Measurements from ENCODE around the gene TNK1. TPM values are rescaled to one million over a fixed set of nuclear protein-coding genes. Genes with fewer than 3 reads are reported as not detected.
"Not testable (repeated sequence)": the region's sequence is repeated elsewhere in the genome, so short reads cannot be mapped to it uniquely, and the experiment has no call there.

TNK1 gene
- total RNA-seq, 4 donors from 2014 or later: 19.8 to 54.4 (median 44.4) TPM

DNA sequence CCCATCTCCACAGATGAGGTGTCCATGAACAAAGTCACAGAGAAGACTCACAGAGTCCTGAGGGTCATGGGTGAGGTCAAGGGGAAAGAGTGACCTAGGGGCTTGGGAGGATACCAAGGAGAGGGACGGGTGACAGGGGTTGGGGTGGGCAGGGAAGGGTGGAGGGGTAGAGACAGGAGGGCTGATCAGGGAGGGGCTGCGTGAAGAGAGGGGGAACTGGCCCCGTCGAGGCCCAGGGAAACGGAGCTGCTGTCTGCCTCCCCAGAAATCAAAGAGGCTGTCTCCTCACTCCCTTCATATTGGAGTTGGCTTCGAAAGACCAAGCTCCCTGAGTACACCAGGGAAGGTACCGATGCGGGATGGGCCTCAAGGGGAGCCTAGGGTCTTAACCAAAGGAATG is 25.3 kb upstream of the TNK1 start:
- Histone ChIP-seq H3K4me3 (no peak overlapping the region), H3K36me3 (no peaks in the 10 kb centered on the region), H3K27ac (peak overlapping the region in 1 of 4 donors; percentile 46), H3K27me3 (no peaks in the 10 kb centered on the region), H3K9me3 (no peaks in the 10 kb centered on the region), H3K4me1 (peaks cover 2 to 44% (median 14%) of the 10 kb centered on the region in 4 donors)
- DNase-seq: no peak
- TF ChIP-seq, protein P1, sequence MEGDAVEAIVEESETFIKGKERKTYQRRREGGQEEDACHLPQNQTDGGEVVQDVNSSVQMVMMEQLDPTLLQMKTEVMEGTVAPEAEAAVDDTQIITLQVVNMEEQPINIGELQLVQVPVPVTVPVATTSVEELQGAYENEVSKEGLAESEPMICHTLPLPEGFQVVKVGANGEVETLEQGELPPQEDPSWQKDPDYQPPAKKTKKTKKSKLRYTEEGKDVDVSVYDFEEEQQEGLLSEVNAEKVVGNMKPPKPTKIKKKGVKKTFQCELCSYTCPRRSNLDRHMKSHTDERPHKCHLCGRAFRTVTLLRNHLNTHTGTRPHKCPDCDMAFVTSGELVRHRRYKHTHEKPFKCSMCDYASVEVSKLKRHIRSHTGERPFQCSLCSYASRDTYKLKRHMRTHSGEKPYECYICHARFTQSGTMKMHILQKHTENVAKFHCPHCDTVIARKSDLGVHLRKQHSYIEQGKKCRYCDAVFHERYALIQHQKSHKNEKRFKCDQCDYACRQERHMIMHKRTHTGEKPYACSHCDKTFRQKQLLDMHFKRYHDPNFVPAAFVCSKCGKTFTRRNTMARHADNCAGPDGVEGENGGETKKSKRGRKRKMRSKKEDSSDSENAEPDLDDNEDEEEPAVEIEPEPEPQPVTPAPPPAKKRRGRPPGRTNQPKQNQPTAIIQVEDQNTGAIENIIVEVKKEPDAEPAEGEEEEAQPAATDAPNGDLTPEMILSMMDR (IDR thresholded peaks at IDR 0.05): no peak
- no peak for TF ChIP-seq POLR2A (IDR thresholded peaks at IDR 0.05)

DNA sequence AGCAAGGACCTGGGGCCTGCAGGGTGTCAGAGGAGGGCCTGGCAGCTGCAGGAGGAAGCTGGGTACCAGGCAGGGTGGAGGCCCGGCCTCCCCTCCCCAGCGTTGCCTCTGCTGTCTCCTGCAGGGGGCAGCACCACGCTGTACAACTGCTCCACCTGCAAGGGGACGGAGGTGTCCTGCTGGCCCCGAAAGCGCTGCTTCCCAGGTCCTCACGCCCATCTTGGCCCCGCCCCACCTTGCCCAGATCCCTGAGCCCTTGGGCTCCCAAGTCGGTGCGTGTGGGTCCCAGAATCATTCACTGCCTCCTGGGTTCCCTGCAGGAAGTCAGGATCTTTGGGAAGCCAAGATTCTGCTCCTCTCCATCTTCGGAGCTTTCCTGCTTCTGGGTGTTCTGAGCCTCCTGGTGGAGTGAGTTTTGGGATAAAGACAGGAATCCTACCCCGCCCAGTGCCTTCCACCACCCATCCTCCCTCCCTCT is 24.8 kb upstream of the TNK1 start:
- TF ChIP-seq, protein P1 (IDR thresholded peaks at IDR 0.05): peak; percentile 80 to 97 (median 92)
- TF ChIP-seq POLR2A (IDR thresholded peaks at IDR 0.05): peak in 1 of 2 donors; percentile 15
- Histone ChIP-seq H3K27ac (peak overlapping the region in 3 of 4 donors; percentile 9 to 46 (median 43)), H3K9me3 (no peaks in the 10 kb centered on the region)

DNA sequence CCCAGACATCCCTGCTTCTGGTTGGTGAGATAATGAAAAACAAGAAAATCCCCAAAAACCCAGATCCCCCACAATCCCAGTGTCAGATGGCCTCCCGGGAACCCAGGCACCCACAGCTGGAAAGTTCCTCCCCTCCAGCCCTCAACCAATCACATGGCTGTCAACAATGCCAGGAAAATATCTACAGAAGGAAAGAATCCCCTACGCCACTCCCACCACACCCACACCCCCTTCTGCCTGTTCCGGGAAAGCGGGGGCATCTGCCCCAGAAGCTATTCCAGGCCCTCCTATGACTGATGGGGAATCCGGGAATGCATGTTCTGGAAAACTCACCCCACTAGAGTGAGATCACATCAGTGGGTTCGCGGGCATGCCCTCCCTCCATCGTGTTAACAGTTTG is 24.1 kb upstream of the TNK1 start:
- Histone ChIP-seq H3K27ac (peak overlapping the region; percentile 9 to 46 (median 30)), H3K36me3 (no peaks in the 10 kb centered on the region), H3K4me3 (no peak overlapping the region), H3K9me3 (no peaks in the 10 kb centered on the region), H3K27me3 (no peaks in the 10 kb centered on the region), H3K4me1 (peaks cover 0 to 38% (median 8%) of the 10 kb centered on the region in 4 donors)
- no peak for TF ChIP-seq POLR2A (IDR thresholded peaks at IDR 0.05)
- TF ChIP-seq, protein P1 (IDR thresholded peaks at IDR 0.05): no peak
- no peak for DNase-seq

More for the DNA sequence above, 24.8 kb upstream of the TNK1 start:
- no peaks in the 10 kb centered on the region for H3K27me3 ChIP-seq
- H3K4me1 ChIP-seq: peaks cover 0 to 39% (median 10%) of the 10 kb centered on the region in 4 donors
- no peak overlapping the region for H3K4me3 ChIP-seq
- H3K36me3 ChIP-seq: no peaks in the 10 kb centered on the region
- DNase-seq: peak; percentile 86 to 93 (median 89)

DNA sequence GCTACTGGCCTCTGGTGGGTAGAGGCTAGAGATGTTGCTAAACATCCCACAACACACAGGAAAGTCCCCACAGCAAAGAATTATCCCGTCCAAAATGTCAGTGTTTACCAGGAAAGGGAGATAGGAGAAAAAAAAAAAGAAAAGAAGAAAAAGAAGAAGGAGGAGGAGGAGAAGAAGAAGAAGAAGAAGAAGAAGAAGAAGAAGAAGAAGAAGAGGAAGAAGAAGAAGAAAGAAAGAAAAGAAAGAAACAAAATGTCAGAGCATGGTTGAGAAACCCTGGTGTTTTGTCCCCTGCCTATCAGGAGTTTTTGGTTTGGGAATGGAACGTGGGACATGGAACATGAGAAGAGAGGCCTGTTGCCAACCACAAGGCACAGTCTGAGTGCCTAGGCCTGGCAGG is 23.5 kb upstream of the TNK1 start:
- Histone ChIP-seq H3K27ac (peak overlapping the region in 1 of 4 donors; percentile 16), H3K4me3 (no peak overlapping the region), H3K27me3 (no peaks in the 10 kb centered on the region), H3K9me3 (no peaks in the 10 kb centered on the region), H3K36me3 (no peaks in the 10 kb centered on the region), H3K4me1 (peaks cover 0 to 38% (median 8%) of the 10 kb centered on the region in 4 donors)
- DNase-seq: no peak
- TF ChIP-seq, protein P1 (IDR thresholded peaks at IDR 0.05): no peak
- TF ChIP-seq POLR2A (IDR thresholded peaks at IDR 0.05): no peak

DNA sequence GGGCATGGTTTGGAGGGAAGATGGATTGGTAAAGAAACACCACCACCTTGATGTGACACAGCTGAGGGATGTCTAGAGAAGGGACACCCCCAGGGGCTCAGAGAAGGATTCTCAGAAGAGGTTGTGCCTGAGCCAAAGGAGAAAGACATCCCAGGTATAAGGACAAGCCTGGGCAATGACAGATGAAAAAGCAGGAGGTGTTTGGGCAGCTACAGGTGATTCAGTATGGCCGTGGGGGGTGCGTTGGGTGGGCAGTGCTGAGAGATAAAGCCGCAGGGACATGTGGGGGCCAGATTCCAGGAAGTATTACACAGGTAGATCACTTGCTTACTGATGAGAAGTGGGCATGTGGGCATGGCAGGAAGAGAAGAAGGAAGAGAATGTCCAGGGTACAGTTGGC is 19.0 kb upstream of the TNK1 start:
- TF ChIP-seq POLR2A (IDR thresholded peaks at IDR 0.05): no peak
- TF ChIP-seq, protein P1 (IDR thresholded peaks at IDR 0.05): no peak
- Histone ChIP-seq H3K4me3 (no peak overlapping the region), H3K36me3 (no peaks in the 10 kb centered on the region), H3K27me3 (no peaks in the 10 kb centered on the region), H3K9me3 (no peaks in the 10 kb centered on the region), H3K27ac (no peak overlapping the region), H3K4me1 (no peaks in the 10 kb centered on the region)
- no peak for DNase-seq

DNA sequence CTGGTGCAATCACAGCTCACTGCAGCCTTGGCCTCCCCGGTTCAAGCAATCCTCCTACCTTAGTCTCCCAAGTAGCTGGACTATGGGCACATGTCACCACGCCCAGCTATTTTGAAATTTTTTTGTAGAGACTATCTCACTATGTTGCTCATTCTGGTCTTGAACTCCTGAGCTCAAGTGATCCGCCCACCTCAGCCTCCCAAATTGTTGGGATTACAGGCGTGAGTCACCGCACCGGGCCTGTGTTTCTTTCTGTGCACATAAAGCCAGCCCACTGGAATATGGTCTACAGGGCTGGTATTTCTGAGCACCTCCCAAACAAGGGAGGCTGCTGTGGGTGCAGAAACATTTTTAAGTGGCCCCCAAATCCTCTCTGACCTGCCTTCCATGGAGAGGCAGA is 17.6 kb upstream of the TNK1 start:
- no peak overlapping the region for H3K27ac ChIP-seq
- no peaks in the 10 kb centered on the region for H3K27me3 ChIP-seq
- DNase-seq: no peak
- H3K9me3 ChIP-seq: no peaks in the 10 kb centered on the region
- TF ChIP-seq POLR2A (IDR thresholded peaks at IDR 0.05): no peak
- TF ChIP-seq, protein P1 (IDR thresholded peaks at IDR 0.05): no peak
- H3K4me3 ChIP-seq: no peak overlapping the region
- no peaks in the 10 kb centered on the region for H3K4me1 ChIP-seq
- no peaks in the 10 kb centered on the region for H3K36me3 ChIP-seq

DNA sequence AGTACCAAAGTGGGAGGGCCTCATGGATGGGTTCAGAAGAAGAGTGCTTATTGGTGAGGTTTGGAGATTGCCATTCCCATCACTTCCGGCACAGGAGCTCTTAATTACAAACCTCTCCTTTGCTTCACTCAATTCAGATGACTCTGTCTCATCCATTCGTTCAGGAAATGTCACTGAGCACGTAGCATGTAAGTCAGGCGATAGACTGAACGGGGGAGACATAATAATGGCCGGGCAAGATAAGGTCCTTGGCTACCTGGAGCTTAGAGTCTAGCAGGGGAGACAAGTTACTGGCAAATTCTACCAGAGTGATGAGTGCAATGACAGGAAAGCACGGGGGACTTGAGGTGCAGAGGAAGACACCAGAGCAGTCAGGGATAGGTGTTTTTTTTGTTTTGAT is 14.9 kb upstream of the TNK1 start:
- not testable (repeated sequence) for H3K4me1 ChIP-seq, H3K36me3 ChIP-seq, H3K27ac ChIP-seq, DNase-seq, H3K9me3 ChIP-seq, H3K4me3 ChIP-seq, H3K27me3 ChIP-seq
